H1 (cell line): ENCODE data around the gene CFAP65.
A peak's percentile ranks its signal among the peaks of the same experiment; 100 is the strongest.

Source experiments
- ATF2 ChIP-seq: IDR thresholded peaks from 2 replicates; pipeline ENCODE4 v1.6.1; 2012; ENCODE audit warnings: low read length, inconsistent platforms
- BCL11A ChIP-seq, 2 experiments: IDR thresholded peaks; one replicate each; pipeline ENCODE4 v1.6.1; 2011; ENCODE audit warnings: low read depth in 2 of 2, low read length in 2 of 2, mild to moderate bottlenecking in 2 of 2
- CBX8 ChIP-seq: fragments of 300-800, 300-1000 bp; sonication (generic); IDR thresholded peaks from 2 replicates; pipeline ENCODE4 v1.7.1; 2016; ENCODE audit warnings: low read depth, low read length, borderline replicate concordance
- CHD1 ChIP-seq: IDR thresholded peaks from 2 replicates; pipeline ENCODE4 v1.6.1; 2012; ENCODE audit warnings: low read depth, low read length, improper control_type of control experiment
- CTCF ChIP-seq, 3 experiments: IDR thresholded peaks; 1 replicate in 2 of 3; 2 replicates in 1 of 3; pipeline versions ENCODE4 v1.5.1 to v1.6.1; 2011; ENCODE audit warnings: low read length in 3 of 3, mild to moderate bottlenecking in 3 of 3, inconsistent platforms in 2 of 3, low read depth in 1 of 3, moderate library complexity in 1 of 3; ENCODE audit not compliant: insufficient read depth in 1 of 3; ENCODE audit errors: control extremely low read depth in 1 of 3
- EP300 ChIP-seq, 2 experiments: IDR thresholded peaks; 1 replicate in 1 of 2; 2 replicates in 1 of 2; pipeline ENCODE4 v1.6.1; 2011 to 2012; ENCODE audit warnings: low read depth in 2 of 2, low read length in 2 of 2, mild to moderate bottlenecking in 2 of 2, borderline replicate concordance in 1 of 2, inconsistent platforms in 1 of 2, moderate library complexity in 1 of 2
- MAX ChIP-seq: IDR thresholded peaks from 2 replicates; pipeline ENCODE4 v1.6.1; 2012; ENCODE audit warnings: inconsistent platforms
- POLR2A ChIP-seq, 2 experiments: IDR thresholded peaks; 1 replicate in 1 of 2; 2 replicates in 1 of 2; pipeline ENCODE4 v1.6.1; 2011; ENCODE audit warnings: low read depth in 2 of 2, low read length in 2 of 2, mild to moderate bottlenecking in 2 of 2; ENCODE audit errors: control extremely low read depth in 1 of 2
- POLR2AphosphoS5 ChIP-seq: IDR thresholded peaks from 2 replicates; pipeline ENCODE4 v1.6.1; 2011; ENCODE audit warnings: low read depth, low read length
- RXRA ChIP-seq: IDR thresholded peaks from 2 replicates; pipeline ENCODE4 v1.6.1; 2011; ENCODE audit warnings: low read depth, mild to moderate bottlenecking, low read length, moderate library complexity; ENCODE audit not compliant: insufficient read depth
- SP1 ChIP-seq: IDR thresholded peaks from 2 replicates; pipeline ENCODE4 v1.6.1; 2011; ENCODE audit warnings: low read depth, low read length
- SUZ12 ChIP-seq: fragments of 200-600 bp; sonication (generic); IDR thresholded peaks from 2 replicates; pipeline ENCODE4 v1.6.1; 2012; ENCODE audit warnings: mild to moderate bottlenecking, inconsistent platforms, low read length, moderate library complexity, mixed read lengths
- TEAD4 ChIP-seq: IDR thresholded peaks from 2 replicates; pipeline ENCODE4 v1.6.1; 2012; ENCODE audit warnings: low read depth, low read length, inconsistent platforms, mixed read lengths

- TF ChIP-seq POLR2AphosphoS5 (no peak), CTCF (IDR thresholded peaks at IDR 0.05; ENCODE audit: control extremely low read depth in 1 of 3, insufficient read depth in 1 of 3, low read depth in 1 of 3, low read length in 3 of 3) (peak in 2 of 3 experiments; percentile 94; a peak in 3 of 4 replicates), CBX8 (no peak), CHD1 (no peak), POLR2A (IDR thresholded peaks at IDR 0.05; ENCODE audit: control extremely low read depth in 1 of 2, low read depth in 2 of 2, low read length in 2 of 2) (no peak), ATF2 (0 out of 2 replicates have a peak, but pooled peaks have one; percentile 25), MAX (no peak; the same call in 1 of the 2 replicates), EP300 (IDR thresholded peaks at IDR 0.05; ENCODE audit: borderline replicate concordance in 1 of 2, low read depth in 2 of 2, low read length in 2 of 2) (no peak; a peak in 1 of 3 replicates), RXRA (no peak), SUZ12 (no peak; the same call in 1 of the 2 replicates), SP1 (no peak), TEAD4 (no peak), BCL11A (IDR thresholded peaks at IDR 0.05; ENCODE audit: low read depth in 2 of 2, low read length in 2 of 2) (no peak)
These were observed 61.2 kb downstream of the CFAP65 start for GRCh38 chr2:218979846-218980734.
